NCI-H2081 (cell line): ENCODE results near the gene ZNF778.

Experiments used
- DNase-seq, 2 experiments: peaks; one replicate each; lab custom pipeline; 2025; lab: John Stamatoyannopoulos, UW

ZNF778 gene

GRCh38 chr16:89193576-89194293, 23.8 kb upstream of the ZNF778 start:
- no peak for DNase-seq

DNA sequence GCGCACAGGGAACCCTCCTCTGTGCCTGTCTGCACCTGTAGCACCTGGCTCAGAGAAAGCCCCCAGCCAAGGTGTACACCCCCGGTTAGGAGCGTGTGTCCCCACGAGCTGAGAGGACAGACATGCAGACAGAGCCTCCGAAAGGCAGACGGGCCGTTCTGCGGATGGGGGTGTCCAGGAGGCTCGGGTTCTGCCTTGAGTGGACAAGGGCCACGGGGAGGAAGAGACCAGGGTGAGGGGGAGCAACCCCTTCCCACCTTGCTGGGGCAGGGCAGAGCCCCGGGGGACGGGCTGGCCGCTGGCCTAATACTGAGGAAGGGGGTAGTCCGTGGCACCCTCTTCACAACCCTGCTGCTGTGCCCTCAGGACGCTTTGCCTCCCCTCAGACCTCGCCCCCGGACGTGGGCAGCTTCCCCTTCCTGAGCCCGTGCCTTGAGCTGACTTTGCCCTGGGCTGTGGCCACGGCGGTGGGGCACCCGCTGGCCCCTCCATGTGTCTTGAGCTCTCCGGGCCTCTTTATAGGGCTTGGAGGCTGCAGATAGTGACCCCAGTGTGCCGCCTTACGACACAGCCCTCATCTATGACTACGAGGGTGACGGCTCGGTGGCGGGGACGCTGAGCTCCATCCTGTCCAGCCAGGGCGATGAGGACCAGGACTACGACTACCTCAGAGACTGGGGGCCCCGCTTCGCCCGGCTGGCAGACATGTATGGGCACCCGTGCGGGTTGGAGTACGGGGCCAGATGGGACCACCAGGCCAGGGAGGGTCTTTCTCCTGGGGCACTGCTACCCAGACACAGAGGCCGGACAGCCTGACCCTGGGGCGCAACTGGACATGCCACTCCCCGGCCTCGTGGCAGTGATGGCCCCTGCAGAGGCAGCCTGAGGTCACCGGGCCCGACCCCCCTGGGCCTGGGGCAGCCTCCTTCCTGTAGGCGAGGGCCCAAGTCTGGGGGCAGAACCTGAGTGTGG, 22.9 kb upstream of the ZNF778 start:
- no peak for DNase-seq

GRCh38 chr16:89195521-89196171, 21.9 kb upstream of the ZNF778 start:
- no peak for DNase-seq

DNA sequence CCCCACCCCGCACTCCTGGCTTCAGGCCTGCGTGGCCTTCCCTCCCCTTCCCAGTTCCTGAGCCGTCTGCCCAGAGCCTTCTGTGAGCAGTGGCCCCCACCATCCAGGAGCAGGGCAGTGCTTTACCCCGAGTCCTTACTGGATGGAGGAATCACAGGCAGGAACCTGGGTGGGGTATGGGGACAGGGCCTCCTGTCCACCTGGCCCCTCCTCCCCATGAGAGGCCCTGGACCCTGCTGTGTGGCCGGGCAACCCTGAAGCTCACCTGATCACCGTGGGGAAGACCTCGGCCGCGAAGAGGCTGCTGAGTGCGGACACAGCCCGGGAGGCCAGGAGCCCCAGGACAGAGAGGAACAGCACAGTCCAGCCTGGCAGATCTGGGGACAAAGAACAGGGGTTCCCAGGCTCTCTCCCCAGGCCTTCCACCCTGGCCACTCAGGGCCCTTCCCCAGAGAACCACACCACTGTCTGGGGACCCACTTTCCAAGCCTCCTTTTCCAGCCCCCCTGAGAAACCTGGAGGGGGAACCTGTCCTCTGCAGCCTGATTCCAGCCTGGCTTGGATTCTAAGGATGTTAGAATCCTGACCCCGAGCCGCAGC, 20.4 kb upstream of the ZNF778 start:
- no peak for DNase-seq

DNA sequence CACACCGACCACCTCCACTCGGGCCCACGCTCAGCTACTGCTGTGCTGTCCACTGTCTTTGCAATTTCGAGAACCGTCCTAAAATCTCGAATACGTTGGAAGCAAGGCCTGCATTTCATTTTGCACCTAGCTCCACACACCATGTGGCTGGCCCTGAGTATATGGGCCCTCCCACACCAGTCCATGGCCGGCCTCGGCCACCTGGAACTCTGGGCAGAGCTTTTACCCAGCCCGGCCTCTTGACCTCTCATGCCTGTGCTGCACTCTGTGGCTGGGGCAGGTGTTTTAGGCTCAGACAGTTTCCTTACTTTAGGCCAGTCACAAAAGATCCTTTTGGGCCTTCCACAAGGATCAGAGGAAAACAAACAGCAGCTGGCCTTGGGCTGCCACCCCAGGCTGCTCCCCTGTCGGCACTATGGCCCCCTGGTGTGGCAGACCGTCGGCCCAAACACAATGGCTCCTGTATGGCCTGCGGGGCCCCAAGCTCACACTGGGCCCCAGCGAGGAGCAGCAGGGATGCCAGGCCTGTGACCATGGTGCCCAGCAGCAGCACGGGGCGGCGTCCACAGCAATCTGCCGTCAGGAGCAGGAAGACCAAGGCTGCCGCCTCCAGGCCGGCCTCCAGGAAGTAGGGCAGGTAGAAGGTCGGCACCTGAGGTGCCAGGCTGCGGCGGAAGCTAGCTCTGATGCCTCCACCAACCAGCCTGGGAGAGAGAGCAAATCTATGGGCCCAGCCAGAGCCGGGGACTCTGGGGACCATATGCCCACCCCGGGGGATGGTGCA, 19.7 kb upstream of the ZNF778 start:
- DNase-seq = no peak

- DNase-seq = no peak
Observed at GRCh38 chr16:89198417-89199240, 18.9 kb upstream of the ZNF778 start.

DNA sequence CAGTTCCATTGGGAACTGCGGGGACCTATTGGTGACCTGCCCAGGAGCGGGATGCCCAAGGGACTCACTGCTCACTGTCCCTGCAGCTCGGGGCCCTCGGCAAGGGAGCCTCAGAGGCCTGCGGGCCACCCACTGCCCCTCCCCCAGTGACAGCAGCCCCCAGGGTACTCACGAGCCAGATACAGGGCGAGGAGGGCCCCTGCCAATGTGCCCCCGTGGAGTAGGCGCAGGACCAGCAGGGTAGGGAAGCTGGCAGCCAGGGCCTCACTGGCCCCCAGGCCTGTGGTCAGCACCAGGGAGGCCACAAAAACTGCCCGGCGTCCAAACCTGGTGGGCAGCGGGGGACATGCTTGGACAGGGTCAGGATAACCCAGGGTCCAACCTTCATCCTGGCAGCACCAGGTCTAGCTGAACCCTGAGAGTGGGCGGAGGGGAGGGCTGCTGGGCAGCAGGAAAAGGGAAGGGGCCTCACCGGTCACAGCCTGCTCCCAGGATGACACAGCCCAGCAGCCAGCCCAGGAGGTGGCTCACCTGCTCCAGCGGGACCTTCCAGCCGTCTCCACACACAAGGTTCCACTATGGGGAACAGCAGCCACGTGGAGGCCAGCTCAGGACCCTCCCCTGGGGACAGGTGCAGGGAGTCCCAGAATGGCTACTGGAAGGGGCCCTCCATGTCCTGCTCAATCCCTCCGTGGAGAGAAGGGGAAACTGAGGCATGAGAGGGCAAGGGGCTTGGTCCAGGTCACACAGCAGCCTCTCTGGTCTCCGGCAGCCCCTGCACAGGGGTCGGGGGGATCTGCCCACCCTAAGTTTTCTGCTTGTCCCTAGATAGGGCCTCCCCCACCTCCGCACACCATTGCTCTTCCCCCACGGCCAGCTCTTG, 18.0 kb upstream of the ZNF778 start:
- no peak for DNase-seq

GRCh38 chr16:89200124-89200849, 17.2 kb upstream of the ZNF778 start, which contains the start of gene SLC22A31:
Gene SLC22A31, minus strand, starts transcription at chr16:89200537. Its CDS starts 36 bp downstream, at chr16:89200501.
- no peak for DNase-seq

DNA sequence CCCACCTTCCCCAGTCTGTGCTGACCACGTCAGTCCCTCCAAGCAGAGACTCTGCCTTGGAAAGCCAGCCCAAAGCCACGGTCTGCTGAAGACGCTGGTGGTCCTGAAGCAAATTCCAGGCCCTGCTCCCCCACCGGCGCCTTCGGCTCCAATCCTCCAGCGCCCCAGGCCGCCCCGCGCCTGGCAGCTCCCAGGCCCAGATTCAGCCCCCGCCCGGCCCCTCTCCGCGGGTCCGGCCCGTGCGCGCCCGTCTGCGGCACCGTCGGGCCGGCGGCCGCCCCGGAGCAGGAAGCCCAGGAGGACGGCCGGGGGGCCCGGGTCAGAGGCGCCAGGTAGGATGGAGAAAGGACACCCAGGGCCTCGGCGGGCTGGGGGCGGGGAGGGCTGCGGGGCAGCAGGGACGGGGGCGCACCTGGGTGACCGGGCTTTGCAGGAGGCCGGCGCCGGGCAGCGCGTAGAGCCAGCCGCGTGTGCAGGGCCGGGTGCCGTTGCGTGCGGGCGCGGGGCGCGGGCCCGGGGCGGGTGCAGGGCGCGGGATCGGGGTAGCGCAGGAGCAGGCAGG, 16.6 kb upstream of the ZNF778 start:
- DNase-seq = no peak

- peak; percentile 23 to 65 for DNase-seq
Observed at GRCh38 chr16:89201439-89202377, 15.8 kb upstream of the ZNF778 start.

- DNase-seq = no peak
Observed at GRCh38 chr16:89202422-89203215, 14.9 kb upstream of the ZNF778 start.

- no peak for DNase-seq
Observed at GRCh38 chr16:89207993-89208392, 9.5 kb upstream of the ZNF778 start.

GRCh38 chr16:89209522-89210044, 7.9 kb upstream of the ZNF778 start:
- no peak for DNase-seq

DNA sequence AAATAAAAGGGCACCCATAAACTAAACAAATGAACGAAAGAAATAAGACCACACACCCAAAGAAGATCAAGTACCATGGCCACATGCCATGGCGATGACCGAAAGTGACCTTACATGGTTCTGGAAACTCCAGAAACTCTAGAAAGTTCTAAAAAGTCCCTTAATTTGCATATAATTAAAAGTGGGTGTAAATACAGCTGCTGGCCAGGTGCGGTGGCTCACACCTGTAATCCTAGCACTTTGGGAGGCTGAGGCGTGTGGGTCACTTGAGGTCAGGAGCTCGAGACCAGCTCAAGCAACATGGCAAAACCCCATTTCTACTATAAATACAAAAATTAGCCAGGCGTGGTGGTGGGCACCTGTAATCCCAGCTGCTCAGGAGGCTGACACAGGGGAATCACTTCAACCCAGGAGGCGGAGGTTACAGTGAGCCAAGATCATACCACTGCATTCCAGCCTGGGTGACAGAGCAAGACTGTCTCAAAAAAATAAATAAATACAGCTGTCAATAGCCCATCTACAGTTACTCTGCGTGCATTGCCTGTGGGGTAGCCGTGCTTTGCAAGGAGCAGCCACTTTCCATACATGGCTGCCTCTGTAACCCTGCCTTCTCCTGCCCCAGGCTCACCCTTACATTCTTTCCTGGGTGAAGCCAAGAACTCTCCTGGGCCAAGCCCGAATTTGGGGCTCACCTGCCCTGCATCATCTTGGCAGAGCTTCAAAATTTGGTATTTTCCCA, 7.2 kb upstream of the ZNF778 start:
- DNase-seq = no peak

GRCh38 chr16:89210904-89211515, 6.5 kb upstream of the ZNF778 start:
- no peak for DNase-seq
